GM18861 (cell line): ENCODE results near the gene EIPR1.

ENCODE experiments used
- ATAC-seq: cut with Tn5 transposase; IDR thresholded peaks from one replicate; pipeline ENCODE4 v1.9.1; 2021; ENCODE audit not compliant: unreplicated experiment

EIPR1 gene

GRCh38 chr2:3141696-3142095 is 235.9 kb downstream of the EIPR1 start:
- no peak for ATAC-seq

- no peak for ATAC-seq
These were observed 237.7 kb downstream of the EIPR1 start for GRCh38 chr2:3139906-3140305.
